Neural cell (in vitro differentiated cells): ENCODE measurements around the gene RBM4B. TPM values are rescaled to one million over a fixed set of nuclear protein-coding genes. Genes with fewer than 3 reads are reported as not detected.
"Not testable (repeated sequence)": the region's sequence is repeated elsewhere in the genome, so short reads cannot be mapped to it uniquely, and the experiment has no call there.

Experiments used
- H2AFZ ChIP-seq: fragments of 200-600, 300-800 bp; sonication (generic), shearing (Covaris generic); 2 replicates; pipeline ENCODE4 v1.6.0; 2014; ENCODE audit warnings: low read depth, mild to moderate bottlenecking, antibody characterized with exemption, low read length, moderate library complexity
- H3F3A ChIP-seq: fragments of 200-600 bp; shearing (Covaris generic); 2 replicates; pipeline ENCODE4 v1.6.1; 2016; ENCODE audit warnings: mild to moderate bottlenecking, moderate library complexity, mixed read lengths, antibody characterized with exemption, low read length; ENCODE audit not compliant: insufficient read depth, poor library complexity, severe bottlenecking
- H3K27ac ChIP-seq: fragments of 200-600, 300-800 bp; sonication (generic), shearing (Covaris generic); 2 replicates; pipeline ENCODE4 v1.5.1; 2014; ENCODE audit warnings: mild to moderate bottlenecking, low read length, moderate library complexity
- H3K27me3 ChIP-seq: fragments of 300-800, 200-600 bp; sonication (generic), shearing (Covaris generic); 2 replicates; pipeline ENCODE4 v1.6.0; 2014; ENCODE audit warnings: mild to moderate bottlenecking, low read depth, low read length, moderate library complexity; ENCODE audit not compliant: insufficient read depth
- H3K36me3 ChIP-seq: fragments of 300-800, 200-600 bp; sonication (generic), shearing (Covaris generic); 2 replicates; pipeline ENCODE4 v1.5.1; 2014; ENCODE audit warnings: mild to moderate bottlenecking, antibody characterized with exemption, low read length, moderate library complexity; ENCODE audit not compliant: insufficient read depth
- H3K4me2 ChIP-seq: fragments of 300-800, 200-600 bp; sonication (generic), shearing (Covaris generic); 2 replicates; pipeline ENCODE4 v1.6.0; 2014; ENCODE audit warnings: mild to moderate bottlenecking, low read length
- H3K4me3 ChIP-seq: fragments of 300-800, 200-600 bp; sonication (generic), shearing (Covaris generic); 2 replicates; pipeline ENCODE4 v1.5.1; 2014; ENCODE audit warnings: mild to moderate bottlenecking, low read length, moderate library complexity
- H3K79me2 ChIP-seq: fragments of 200-600 bp; shearing (Covaris generic); replicated peaks from 2 replicates; pipeline ENCODE4 v1.6.0; 2014; ENCODE audit warnings: mild to moderate bottlenecking, low read length, moderate library complexity; ENCODE audit not compliant: insufficient read depth
- H3K9ac ChIP-seq: fragments of 300-800, 200-600 bp; sonication (generic), shearing (Covaris generic); 2 replicates; pipeline ENCODE4 v1.6.1; 2016; ENCODE audit warnings: mild to moderate bottlenecking, low read length, mixed read lengths
- H3K9me2 ChIP-seq: fragments of 200-600 bp; shearing (Covaris generic); 2 replicates; pipeline ENCODE4 v1.6.1; 2016; ENCODE audit warnings: mild to moderate bottlenecking, low read length, mixed read lengths; ENCODE audit not compliant: insufficient read depth
- H3K9me3 ChIP-seq: fragments of 200-600, 300-800 bp; sonication (generic), shearing (Covaris generic); 2 replicates; pipeline ENCODE4 v1.6.1; 2016; ENCODE audit warnings: mild to moderate bottlenecking, mixed run types, low read length, moderate library complexity, mixed read lengths
- H4K20me1 ChIP-seq: fragments of 200-600 bp; shearing (Covaris generic); 2 replicates; pipeline ENCODE4 v1.6.1; 2016; ENCODE audit warnings: mild to moderate bottlenecking, mixed run types; ENCODE audit not compliant: insufficient read depth
- CTCF ChIP-seq: fragments of 450-650 bp; IDR thresholded peaks from 2 replicates; pipeline ENCODE4 v1.5.1; 2014; ENCODE audit warnings: antibody characterized with exemption, mild to moderate bottlenecking, moderate library complexity; ENCODE audit not compliant: poor library complexity, severe bottlenecking
- EP300 ChIP-seq: fragments of 450-650 bp; conservative IDR thresholded peaks from 2 replicates; pipeline ENCODE4 v1.6.1; 2014; ENCODE audit warnings: antibody characterized with exemption, mild to moderate bottlenecking, moderate library complexity; ENCODE audit not compliant: poor library complexity, severe bottlenecking
- EZH2 ChIP-seq: fragments of 200-600, 300-800 bp; shearing (Covaris generic), sonication (generic); IDR thresholded peaks from 2 replicates; pipeline ENCODE4 v1.6.1; 2014; ENCODE audit warnings: antibody characterized with exemption, low read length, borderline replicate concordance, mild to moderate bottlenecking; ENCODE audit not compliant: insufficient read depth, poor library complexity, severe bottlenecking
- MXI1 ChIP-seq: fragments of 450-650 bp; conservative IDR thresholded peaks from 2 replicates; pipeline ENCODE4 v1.6.1; 2014; ENCODE audit warnings: antibody characterized with exemption, mild to moderate bottlenecking; ENCODE audit not compliant: poor library complexity, severe bottlenecking
- POLR2AphosphoS5 ChIP-seq: IDR thresholded peaks from 2 replicates; pipeline ENCODE4 v1.6.1; 2012
- RAD21 ChIP-seq: fragments of 450-650 bp; conservative IDR thresholded peaks from 2 replicates; pipeline ENCODE4 v1.6.1; 2014; ENCODE audit warnings: antibody characterized with exemption, mild to moderate bottlenecking, moderate library complexity
- REST ChIP-seq: IDR thresholded peaks from 2 replicates; pipeline ENCODE4 v1.6.1; 2012; ENCODE audit warnings: borderline replicate concordance
- SMC3 ChIP-seq: fragments of 450-650 bp; conservative IDR thresholded peaks from 2 replicates; pipeline ENCODE4 v1.6.1; 2014; ENCODE audit warnings: antibody characterized with exemption, mild to moderate bottlenecking, moderate library complexity; ENCODE audit not compliant: poor library complexity
- TAF1 ChIP-seq: IDR thresholded peaks from 2 replicates; pipeline ENCODE4 v1.6.1; 2012; ENCODE audit warnings: low read depth
- polyA plus RNA-seq: library from polyadenylated mRNA; depleted of rRNA; stranded (reverse); fragments of >200 nt; gene quantifications from 2 replicates; pipeline ENCODE4 v1.2.3, GENCODE V29; 2014

The RBM4B gene
- polyA plus RNA-seq, 1 donor from 2014 or later: 197 TPM

GRCh38 chr11:66725114-66725513 lies 47.4 kb upstream of the RBM4B start:
- Histone ChIP-seq H3K9me2 (no peaks in the 10 kb centered on the region), H2AFZ (no peak overlapping the region), H3K4me2 (no peak overlapping the region), H3K79me2 (peaks cover 48% of the 10 kb centered on the region), H3F3A (no peaks in the 10 kb centered on the region), H3K27ac (no peak overlapping the region), H3K9me3 (no peaks in the 10 kb centered on the region), H3K9ac (no peak overlapping the region), H4K20me1 (peaks cover 5% of the 10 kb centered on the region), H3K4me3 (no peak overlapping the region), H3K36me3 (no peaks in the 10 kb centered on the region), H3K27me3 (no peaks in the 10 kb centered on the region)
- TF ChIP-seq TAF1 (no peak), CTCF (no peak), SMC3 (no peak), MXI1 (no peak), RAD21 (no peak), EZH2 (no peak)

- not testable (repeated sequence) for H3K36me3 ChIP-seq, H3K9ac ChIP-seq, H2AFZ ChIP-seq, H3K27ac ChIP-seq, H3K9me2 ChIP-seq, H3K27me3 ChIP-seq, H3F3A ChIP-seq, H4K20me1 ChIP-seq, H3K9me3 ChIP-seq, H3K4me3 ChIP-seq, H3K4me2 ChIP-seq
- H3K79me2 ChIP-seq: peaks cover 48% of the 10 kb centered on the region
Measured at GRCh38 chr11:66724167-66724566, 46.5 kb upstream of the RBM4B start.

- Histone ChIP-seq H2AFZ (no peak overlapping the region), H3K9ac (no peak overlapping the region), H3K27ac (no peak overlapping the region), H3K4me2 (no peak overlapping the region), H3K79me2 (peaks cover 45% of the 10 kb centered on the region), H3K9me2 (no peaks in the 10 kb centered on the region), H4K20me1 (peaks cover 5% of the 10 kb centered on the region), H3K27me3 (no peaks in the 10 kb centered on the region), H3F3A (no peaks in the 10 kb centered on the region), H3K9me3 (no peaks in the 10 kb centered on the region), H3K36me3 (no peaks in the 10 kb centered on the region), H3K4me3 (no peak overlapping the region)
- no peak for TF ChIP-seq EP300
- TF ChIP-seq CTCF: no peak
- TF ChIP-seq MXI1: no peak
- TF ChIP-seq POLR2AphosphoS5: no peak
- no peak for TF ChIP-seq EZH2
- TF ChIP-seq TAF1: no peak
- TF ChIP-seq SMC3: no peak
- TF ChIP-seq RAD21: no peak
- no peak for TF ChIP-seq REST
Measured at GRCh38 chr11:66723693-66724092, 46.0 kb upstream of the RBM4B start.
